ENCODE data around the gene USP7.
A peak's percentile ranks its signal among the peaks of the same experiment; 100 is the strongest.
"Not testable (repeated sequence)": the region's sequence is repeated elsewhere in the genome, so short reads cannot be mapped to it uniquely, and the experiment has no call there.

The USP7 gene

DNA sequence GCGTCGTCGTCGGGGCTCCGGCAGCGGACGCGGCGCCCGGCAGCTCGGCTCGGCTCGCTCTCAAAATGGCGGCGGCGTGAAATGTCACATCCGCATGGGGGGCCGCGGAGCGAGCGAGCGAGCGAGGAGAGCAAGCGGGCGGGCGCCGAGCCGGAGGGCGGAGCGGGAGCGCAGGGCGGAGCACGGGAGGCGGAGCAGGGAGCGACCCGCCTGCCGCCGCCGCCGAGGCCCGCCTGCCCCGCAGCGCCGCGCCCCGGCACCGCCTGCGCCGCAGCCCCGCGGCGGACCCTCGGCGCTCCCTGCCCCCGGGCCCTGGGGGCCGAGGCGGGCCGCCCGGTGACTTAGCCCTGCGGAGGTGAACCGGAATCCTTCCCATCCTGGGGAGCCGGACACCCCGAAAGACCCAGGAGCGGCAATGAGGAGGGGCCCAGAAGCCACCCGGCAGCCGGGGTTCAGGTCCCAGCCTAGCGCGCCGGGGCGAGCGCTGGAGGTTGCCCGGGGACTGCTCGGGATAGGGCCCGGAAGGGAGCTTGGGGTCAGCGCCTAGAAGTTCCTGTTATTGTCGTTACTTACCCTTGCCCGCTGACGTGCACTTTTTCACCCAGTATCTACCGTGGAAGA lies at the start of gene USP7:
Gene USP7 (minus strand): TSS at position 86 of the 621 bp plus-strand sequence. CDS start 621 bp downstream, outside the sequence.
- DNase-seq (ENCODE audit: low spot score) = peak; percentile 97

GRCh38 chr16:9013508-9013864 lies 49.8 kb upstream of the USP7 start:
- no peak for DNase-seq (ENCODE audit: low spot score)

- peak; percentile 23 for DNase-seq (ENCODE audit: low spot score)
These were observed 49.3 kb upstream of the USP7 start for GRCh38 chr16:9012848-9013507.

DNA sequence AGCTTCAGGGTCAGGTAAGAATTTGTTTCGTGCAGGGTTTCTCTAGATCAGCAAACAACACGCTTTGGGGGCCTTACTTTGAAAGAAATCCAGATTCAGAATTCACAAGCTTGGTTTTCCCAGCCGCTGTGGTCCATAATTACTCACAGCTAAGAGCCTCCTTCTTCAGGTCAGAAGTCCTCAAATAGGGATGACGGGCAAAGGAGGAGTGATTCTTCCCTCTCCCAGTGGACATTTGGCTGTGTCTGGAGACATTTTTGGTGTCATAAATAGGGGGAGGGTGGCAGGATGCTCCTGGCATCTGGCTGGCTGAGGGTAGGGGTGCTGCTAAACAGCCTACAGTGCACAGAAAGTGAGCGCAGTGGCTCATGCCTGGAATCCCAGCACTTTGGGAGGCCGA lies 48.6 kb upstream of the USP7 start:
- no peak for DNase-seq (ENCODE audit: low spot score)

- peak; percentile 90 for DNase-seq (ENCODE audit: low spot score)
These were observed 45.0 kb upstream of the USP7 start for GRCh38 chr16:9008601-9009260.

DNA sequence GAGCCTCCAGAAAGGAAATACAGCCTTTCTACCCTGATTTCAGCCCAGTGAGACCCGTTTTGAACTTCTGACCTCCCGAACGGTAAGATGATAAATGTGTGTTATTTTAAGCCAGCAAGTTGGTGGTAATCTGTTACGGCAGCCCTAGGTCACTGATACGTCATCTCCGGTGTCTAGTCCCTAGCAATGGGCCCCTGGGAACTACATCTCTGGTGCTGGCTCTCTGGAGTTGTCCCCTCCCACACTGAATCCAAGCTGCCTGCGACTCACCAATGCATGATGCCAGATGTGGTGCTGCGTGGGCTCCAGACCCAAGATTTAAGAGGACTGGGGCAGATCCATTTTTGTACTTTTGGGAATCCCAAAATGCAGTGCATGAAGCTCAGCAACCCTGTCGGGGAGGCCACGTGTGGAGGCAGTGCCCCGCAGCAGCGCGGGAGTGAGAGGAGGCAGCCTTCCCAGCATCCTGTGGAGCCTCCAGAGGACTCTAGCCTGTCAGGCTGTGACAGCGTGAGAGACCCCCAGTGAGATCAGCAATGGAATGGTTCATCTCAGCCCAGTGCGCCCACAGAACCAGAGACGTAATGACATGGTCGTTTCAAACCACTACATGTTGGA lies 43.6 kb upstream of the USP7 start:
- DNase-seq (ENCODE audit: low spot score) = peak; percentile 21

DNA sequence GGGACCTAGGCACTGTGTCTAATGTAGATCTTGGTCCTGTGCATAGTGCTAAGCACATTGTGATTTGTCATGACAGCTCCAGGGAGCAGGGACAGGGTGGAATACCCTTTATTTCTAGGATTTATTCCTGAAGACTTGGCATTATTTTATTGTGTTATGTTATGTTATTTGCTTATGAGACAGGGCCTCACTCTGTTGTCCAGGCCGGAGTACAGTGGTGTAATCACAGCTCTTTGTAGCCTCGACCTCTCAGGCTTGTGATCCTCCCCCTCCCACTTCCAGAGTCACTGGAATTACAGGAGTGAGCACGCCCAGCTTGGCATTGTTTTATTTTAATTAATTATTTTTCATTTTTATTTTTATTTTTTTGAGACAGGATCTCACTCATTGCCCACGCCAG lies 40.5 kb upstream of the USP7 start:
- DNase-seq (ENCODE audit: low spot score) = no peak

DNA sequence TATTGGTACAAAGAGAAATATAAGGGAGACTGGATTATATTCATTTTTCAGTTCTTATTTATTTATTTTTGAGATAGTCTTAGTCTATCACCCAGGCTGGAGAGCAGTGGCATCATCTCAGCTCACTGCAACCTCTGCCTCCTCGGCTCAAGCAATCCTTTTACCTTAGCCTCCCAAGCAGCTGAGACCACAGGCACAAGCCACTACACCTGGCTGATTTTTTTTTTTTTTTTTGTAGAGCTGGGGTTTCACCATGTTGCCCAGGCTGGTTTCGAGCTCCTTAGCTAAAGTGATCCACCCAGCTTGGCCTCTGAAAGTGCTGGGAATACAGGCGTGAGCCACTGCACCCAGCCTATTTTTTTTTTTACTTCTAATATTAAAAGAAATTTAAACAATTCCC lies 40.1 kb upstream of the USP7 start:
- no peak for DNase-seq (ENCODE audit: low spot score)

- no peak for DNase-seq (ENCODE audit: low spot score)
These were observed 39.6 kb upstream of the USP7 start for GRCh38 chr16:9003322-9003721.

DNA sequence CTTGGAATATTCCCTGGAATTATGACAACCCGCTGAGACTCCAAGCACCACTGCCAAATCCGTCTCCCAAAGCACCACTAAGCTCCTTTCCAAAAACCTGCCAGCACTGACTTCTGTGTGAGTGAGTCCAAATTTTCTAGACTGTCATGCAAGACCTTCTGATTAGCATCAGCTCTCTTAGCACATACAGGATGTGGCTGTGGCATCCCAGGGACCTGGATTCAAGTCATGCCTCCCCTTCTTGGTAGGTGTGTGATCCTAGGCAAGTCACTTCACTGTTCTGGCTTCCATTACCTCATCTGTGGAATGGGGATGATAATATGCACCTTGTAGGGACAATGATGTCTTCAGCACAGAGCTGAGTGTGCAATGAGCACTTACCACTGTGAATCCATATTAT lies 38.3 kb upstream of the USP7 start:
- DNase-seq (ENCODE audit: low spot score) = no peak

- no peak for DNase-seq (ENCODE audit: low spot score)
These were observed 37.0 kb upstream of the USP7 start for GRCh38 chr16:9000664-9001063.

- DNase-seq (ENCODE audit: low spot score) = no peak
These were observed 36.1 kb upstream of the USP7 start for GRCh38 chr16:8999800-9000199.

GRCh38 chr16:8998108-8998507 lies 34.4 kb upstream of the USP7 start:
- no peak for DNase-seq (ENCODE audit: low spot score)

- DNase-seq (ENCODE audit: low spot score) = no peak
These were observed 33.2 kb upstream of the USP7 start for GRCh38 chr16:8996891-8997290.

DNA sequence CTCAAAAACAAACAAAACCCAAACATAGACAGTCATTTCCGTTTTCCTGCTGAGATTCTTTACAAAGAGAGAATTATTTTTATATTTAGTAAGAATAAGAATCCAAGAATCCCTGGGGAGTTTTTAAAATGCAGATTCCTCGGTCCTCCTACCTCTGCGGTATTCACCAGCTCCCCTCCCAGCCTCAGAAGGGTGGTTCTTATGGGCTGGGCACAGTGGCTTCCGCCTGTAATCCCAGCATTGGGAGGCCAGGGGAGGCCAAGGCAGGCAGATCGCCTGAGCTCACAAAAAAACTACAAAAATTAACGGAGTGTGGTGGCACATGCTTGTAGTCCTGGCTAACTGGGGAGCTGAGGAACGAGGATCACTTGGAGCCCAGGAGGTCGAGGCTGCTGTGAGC lies 26.7 kb upstream of the USP7 start:
- no peak for DNase-seq (ENCODE audit: low spot score)

DNA sequence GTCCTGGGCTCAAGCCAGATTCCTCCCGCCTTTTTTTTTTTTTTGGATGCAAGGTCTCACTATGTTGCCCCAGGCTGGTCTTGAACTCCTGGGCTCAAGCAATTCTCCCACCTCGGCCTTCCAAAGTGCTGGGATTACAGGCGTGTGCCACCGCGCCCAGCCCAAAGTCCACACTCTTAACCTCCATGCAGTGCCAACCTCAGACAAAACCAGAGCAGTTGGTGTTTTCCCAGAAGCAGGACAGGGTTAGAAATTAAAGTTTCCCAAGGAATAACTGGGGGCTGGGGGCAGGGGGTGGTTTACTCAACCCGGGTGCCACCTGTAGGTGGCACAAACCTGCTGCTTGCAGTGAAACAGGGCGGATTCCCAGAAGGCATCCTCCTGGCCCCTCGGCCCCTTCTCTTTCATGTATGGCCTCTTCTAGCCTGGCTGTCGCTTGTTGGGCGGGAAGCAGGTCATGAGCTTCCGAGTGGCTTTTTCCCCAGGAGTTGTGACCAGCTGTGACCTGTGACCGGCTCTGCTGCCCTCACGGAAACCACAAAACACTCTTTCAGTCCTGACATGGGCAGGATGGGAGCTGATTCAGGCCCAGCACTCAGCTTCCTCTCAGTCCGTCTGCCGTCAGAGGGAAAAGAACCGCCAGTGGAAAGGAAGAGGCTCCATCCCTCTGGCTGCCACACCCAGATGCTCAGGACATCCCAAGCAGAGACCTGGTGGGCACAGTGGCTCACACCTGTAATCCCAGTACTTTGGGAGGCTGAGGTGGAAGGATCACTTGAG lies 25.6 kb upstream of the USP7 start:
- no peak for DNase-seq (ENCODE audit: low spot score)

DNA sequence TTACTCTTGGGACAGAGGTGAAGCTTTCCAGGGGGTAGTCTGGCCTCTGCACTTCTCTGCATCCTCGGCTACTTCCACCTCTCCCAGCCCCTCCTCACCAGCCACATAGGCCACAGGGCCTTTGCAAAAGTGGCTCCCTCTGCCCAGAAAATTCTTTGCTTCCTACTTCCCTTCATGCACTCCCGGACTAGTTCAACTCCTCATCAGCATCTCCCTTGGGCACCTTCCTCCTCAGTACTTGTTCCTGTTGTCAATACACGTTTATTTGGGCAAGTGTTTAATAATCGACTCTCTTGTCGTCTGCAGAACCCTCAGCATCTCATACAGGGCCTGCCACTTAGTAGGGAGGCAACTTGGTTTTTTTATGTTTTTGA lies 23.1 kb upstream of the USP7 start:
- no peak for DNase-seq (ENCODE audit: low spot score)

- no peak for DNase-seq (ENCODE audit: low spot score)
These were observed 22.4 kb upstream of the USP7 start for GRCh38 chr16:8986111-8986510.

- DNase-seq (ENCODE audit: low spot score) = no peak
These were observed 19.1 kb upstream of the USP7 start for GRCh38 chr16:8982816-8983215.

- not testable (repeated sequence) for DNase-seq (ENCODE audit: low spot score)
These were observed 18.2 kb upstream of the USP7 start for GRCh38 chr16:8981901-8982300.

DNA sequence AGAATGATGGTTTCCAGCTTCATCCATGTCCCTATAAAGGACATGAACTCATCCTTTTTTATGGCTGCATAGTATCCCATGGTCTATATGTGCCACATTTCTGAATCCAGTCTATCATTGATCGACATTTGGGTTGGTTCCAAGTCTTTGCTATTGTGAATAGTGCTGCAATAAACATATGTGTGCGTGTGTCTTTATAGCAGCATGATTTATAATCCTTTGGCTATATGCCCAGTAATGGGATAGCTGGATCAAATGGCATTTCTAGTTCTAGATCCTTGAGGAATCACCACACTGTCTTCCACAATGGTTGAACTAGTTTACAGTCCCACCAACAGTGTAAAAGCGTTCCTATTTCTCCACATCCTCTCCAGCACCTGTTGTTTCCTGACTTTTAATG lies 12.5 kb upstream of the USP7 start:
- not testable (repeated sequence) for DNase-seq (ENCODE audit: low spot score)

- no peak for DNase-seq (ENCODE audit: low spot score)
These were observed 11.3 kb upstream of the USP7 start for GRCh38 chr16:8975039-8975438.
